ENCODE measurements around the gene CPAMD8. TPM values are rescaled to one million over a fixed set of nuclear protein-coding genes. Genes with fewer than 3 reads are reported as not detected.

The CPAMD8 gene
- total RNA-seq, 1 experiment from 2014 or later = 1.3 TPM

DNA sequence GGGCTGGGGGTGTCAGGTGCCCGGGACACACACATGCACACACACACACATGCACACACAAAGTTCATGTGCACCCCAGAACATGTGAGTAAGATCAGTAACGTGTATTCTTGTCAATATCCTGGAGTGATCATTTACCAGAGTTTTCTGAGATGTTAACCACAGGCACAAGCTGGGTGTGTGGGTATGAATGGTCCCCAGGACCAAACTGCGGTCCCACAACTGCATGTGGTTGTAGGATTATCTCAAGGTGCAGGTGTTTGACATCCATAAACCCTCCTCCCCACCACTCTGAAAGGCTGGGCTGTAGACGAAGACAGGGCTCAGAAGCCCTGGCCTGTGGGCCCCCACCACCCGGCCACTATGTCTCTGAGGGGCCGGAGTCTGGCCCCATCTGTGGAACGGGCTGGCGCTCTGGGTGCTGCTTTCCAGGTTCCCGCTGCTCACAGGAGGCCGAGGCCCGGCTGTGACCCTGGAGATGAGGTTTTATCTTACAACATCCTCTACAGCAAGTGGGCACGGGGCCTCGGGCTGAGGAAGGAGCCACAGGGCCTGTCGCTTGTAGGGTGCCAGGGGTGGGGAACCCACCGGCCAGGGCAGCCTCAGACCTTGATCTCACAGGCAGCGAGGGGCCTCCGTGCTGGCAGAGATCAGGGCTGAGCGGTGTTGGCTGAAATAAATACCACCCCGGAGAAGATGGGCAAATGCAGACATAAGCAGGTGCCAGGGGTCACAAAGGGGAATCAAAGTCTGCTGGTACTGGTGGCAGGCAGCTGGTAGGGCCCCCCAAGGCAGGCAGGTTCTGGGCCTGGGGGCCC, 133.5 kb downstream of the CPAMD8 start:
- Mint-ChIP-seq H3K4me3 (ENCODE audit: unreplicated experiment) (no peak overlapping the region), H3K9me3 (ENCODE audit: unreplicated experiment) (no peaks in the 10 kb centered on the region), H3K27ac (ENCODE audit: low read depth, unreplicated experiment) (no peak overlapping the region), H3K4me1 (ENCODE audit: insufficient read depth, unreplicated experiment) (no peaks in the 10 kb centered on the region), H3K36me3 (ENCODE audit: insufficient read depth, unreplicated experiment) (peaks cover 7% of the 10 kb centered on the region), H3K27me3 (ENCODE audit: insufficient read depth, unreplicated experiment) (no peaks in the 10 kb centered on the region)
- DNase-seq (ENCODE audit: unreplicated experiment) = no peak
- ChIA-PET CTCF (no interaction called here), POLR2A (no interaction called here)
- intact Hi-C loops (cut with micrococcal nuclease) = no loop called here
- BruUV-seq (replicated peaks) = no TSS peak
- TF ChIP-seq CTCF (IDR thresholded peaks at IDR 0.05; ENCODE audit: unreplicated experiment) = no peak

- no peak for DNase-seq (ENCODE audit: unreplicated experiment)
- TF ChIP-seq CTCF (IDR thresholded peaks at IDR 0.05; ENCODE audit: unreplicated experiment) = no peak
- Mint-ChIP-seq H3K36me3 (ENCODE audit: insufficient read depth, unreplicated experiment) (peaks cover 7% of the 10 kb centered on the region), H3K9me3 (ENCODE audit: unreplicated experiment) (no peaks in the 10 kb centered on the region), H3K4me3 (ENCODE audit: unreplicated experiment) (no peak overlapping the region), H3K27me3 (ENCODE audit: insufficient read depth, unreplicated experiment) (no peaks in the 10 kb centered on the region), H3K27ac (ENCODE audit: low read depth, unreplicated experiment) (no peak overlapping the region), H3K4me1 (ENCODE audit: insufficient read depth, unreplicated experiment) (no peaks in the 10 kb centered on the region)
- ChIA-PET POLR2A (no interaction called here), CTCF (interaction anchor here (0.6 to 1.2 kb wide), 2 partner anchors 65 to 76 kb away, joined by 3 to 4 read pairs; no protein-coding TSS in a partner anchor)
- no TSS peak for BruUV-seq (replicated peaks)
- intact Hi-C loops (cut with micrococcal nuclease) = no loop called here
These were observed 134.2 kb downstream of the CPAMD8 start for GRCh38 chr19:16892436-16892835.

- DNase-seq (ENCODE audit: unreplicated experiment) = no peak
- ChIA-PET POLR2A (no interaction called here), CTCF (interaction anchor here (0.6 to 1.2 kb wide), 3 partner anchors 61 to 77 kb away, joined by 3 to 5 read pairs (median 4); no protein-coding TSS in a partner anchor)
- H3K9me3 Mint-ChIP-seq (ENCODE audit: unreplicated experiment) = no peaks in the 10 kb centered on the region
- H3K4me3 Mint-ChIP-seq (ENCODE audit: unreplicated experiment) = no peak overlapping the region
- no peak for TF ChIP-seq CTCF (IDR thresholded peaks at IDR 0.05; ENCODE audit: unreplicated experiment)
- intact Hi-C loops (cut with micrococcal nuclease) = no loop called here
- no peaks in the 10 kb centered on the region for H3K4me1 Mint-ChIP-seq (ENCODE audit: insufficient read depth, unreplicated experiment)
- no TSS peak for BruUV-seq (replicated peaks)
- H3K27me3 Mint-ChIP-seq (ENCODE audit: insufficient read depth, unreplicated experiment) = no peaks in the 10 kb centered on the region
- no peak overlapping the region for H3K27ac Mint-ChIP-seq (ENCODE audit: low read depth, unreplicated experiment)
- H3K36me3 Mint-ChIP-seq (ENCODE audit: insufficient read depth, unreplicated experiment) = peaks cover 7% of the 10 kb centered on the region
These were observed 134.8 kb downstream of the CPAMD8 start for GRCh38 chr19:16891696-16892382.

- H3K9me3 Mint-ChIP-seq (ENCODE audit: unreplicated experiment) = no peaks in the 10 kb centered on the region
- POLR2A ChIA-PET = no interaction called here
- intact Hi-C loops (cut with micrococcal nuclease) = no loop called here
- no peak overlapping the region for H3K4me3 Mint-ChIP-seq (ENCODE audit: unreplicated experiment)
- BruUV-seq (replicated peaks) = no TSS peak
- H3K27ac Mint-ChIP-seq (ENCODE audit: low read depth, unreplicated experiment) = no peak overlapping the region
- no peaks in the 10 kb centered on the region for H3K27me3 Mint-ChIP-seq (ENCODE audit: insufficient read depth, unreplicated experiment)
- no peaks in the 10 kb centered on the region for H3K4me1 Mint-ChIP-seq (ENCODE audit: insufficient read depth, unreplicated experiment)
- H3K36me3 Mint-ChIP-seq (ENCODE audit: insufficient read depth, unreplicated experiment) = peaks cover 7% of the 10 kb centered on the region
- no peak for DNase-seq (ENCODE audit: unreplicated experiment)
- no peak for TF ChIP-seq CTCF (IDR thresholded peaks at IDR 0.05; ENCODE audit: unreplicated experiment)
- CTCF ChIA-PET = interaction anchor here (0.6 kb wide), 1 partner anchor 109 kb away, joined by 3 read pairs; no protein-coding TSS in a partner anchor
These were observed 136.0 kb downstream of the CPAMD8 start for GRCh38 chr19:16890461-16891184.
